ENCODE measurements around the gene FBXL16.

Gene FBXL16

DNA sequence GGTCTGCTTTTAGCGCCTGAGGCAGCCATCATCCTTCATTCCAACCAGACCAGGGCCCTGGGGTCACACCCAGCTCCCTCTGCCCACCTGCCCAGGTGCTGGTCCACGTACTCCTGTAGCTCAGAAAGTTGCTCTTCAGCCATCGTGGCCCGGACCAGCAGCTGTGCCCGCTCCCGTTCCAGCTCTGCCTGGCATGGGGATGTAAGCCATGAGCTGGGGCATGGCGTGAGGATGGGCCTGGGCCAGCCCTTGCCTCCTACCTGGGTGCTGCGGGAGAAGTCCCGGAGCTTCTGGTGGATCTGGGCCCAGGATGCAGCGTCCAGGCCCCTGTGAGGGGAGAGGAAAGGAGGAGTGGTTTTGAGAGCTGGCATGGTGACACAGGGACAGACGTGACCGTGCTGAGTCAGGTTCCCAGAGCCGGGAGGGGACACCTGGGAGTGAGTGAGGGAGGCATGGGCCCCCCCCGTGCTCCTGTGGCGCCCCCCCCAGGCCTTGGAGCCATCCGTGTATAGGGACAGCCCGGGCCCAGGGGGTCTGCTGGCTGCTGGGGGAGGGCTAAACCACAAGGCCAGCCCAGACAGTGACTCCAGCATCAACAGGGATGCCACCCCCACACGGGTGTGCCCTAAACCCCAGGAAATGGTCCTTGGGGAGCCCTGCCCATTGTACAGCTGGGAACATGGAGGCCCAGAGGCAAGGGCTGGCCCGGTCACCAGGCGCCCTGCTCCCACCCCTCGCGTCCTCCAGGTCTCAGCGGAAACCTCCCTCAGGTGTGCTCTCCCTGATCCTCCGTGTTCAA is 17.4 kb upstream of the FBXL16 start:
- DNase-seq (ENCODE audit: low read depth), result no peak

DNA sequence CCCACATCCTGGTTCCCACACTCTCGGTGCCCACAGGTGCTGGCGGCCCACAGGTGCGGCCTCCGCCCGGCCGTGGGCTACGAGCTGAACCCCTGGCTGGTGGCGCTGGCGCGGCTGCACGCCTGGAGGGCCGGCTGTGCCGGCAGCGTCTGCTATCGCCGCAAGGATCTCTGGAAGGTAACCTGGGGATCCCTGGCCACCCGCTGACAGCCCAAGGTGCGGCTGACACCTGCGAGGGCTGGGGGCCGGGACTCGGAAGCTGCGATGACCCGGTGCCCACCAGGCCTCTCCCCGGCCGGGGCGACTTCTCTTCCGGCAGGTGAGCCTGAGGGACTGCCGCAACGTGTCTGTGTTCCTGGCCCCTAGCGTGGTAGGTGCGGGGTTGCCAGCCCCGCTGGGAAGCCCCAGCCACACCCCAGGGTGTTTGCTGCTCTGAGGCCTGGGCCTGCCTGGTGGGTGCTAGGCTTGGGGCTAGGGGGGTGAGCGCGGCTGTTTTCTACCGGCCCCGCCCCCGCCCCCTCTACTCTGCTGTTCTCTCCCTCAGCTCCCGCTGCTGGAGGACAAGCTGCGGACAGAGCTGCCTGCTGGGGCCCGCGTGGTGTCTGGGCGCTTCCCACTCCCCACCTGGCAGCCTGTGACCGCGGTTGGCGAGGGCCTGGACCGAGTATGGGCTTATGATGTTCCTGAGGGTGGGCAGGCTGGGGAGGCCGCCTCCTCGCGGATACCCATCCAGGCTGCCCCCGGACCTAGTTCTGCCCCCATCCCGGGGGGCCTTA is 16.4 kb upstream of the FBXL16 start:
- DNase-seq (ENCODE audit: low read depth), result no peak

- no peak for DNase-seq (ENCODE audit: low read depth)
Observed at GRCh38 chr16:720990-721764, 15.6 kb upstream of the FBXL16 start, which contains the start of gene ANTKMT. TSS of gene ANTKMT (plus strand) at chr16:721146. CDS start at chr16:721275, 129 bp downstream.

DNA sequence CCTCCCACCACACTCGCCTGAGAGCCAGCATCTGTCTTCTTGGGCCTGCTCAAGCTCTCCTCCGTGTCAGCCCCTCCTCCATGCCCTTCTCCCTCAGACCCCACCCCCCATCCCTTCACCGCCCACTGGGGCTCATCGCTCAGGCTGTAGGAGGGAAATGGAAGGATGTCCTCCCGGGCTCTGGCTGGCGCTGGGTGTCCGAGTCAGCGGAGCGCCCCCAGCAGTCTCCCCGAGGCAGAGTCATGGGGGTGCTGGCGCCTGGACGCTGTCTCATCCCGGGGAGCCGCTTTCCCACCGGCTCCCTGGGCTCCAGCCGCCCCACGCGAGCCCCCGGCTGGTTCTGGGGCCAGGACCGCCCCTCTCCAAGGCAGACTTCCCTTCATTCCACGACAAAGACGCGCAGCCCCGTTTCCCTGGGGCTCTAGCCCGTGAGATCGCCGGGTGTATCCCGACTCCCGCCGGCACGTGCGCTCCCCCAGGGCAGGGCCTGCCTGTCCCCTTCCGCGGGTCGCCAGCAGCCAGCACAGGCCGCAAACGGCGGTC is 14.9 kb upstream of the FBXL16 start:
- DNase-seq (ENCODE audit: low read depth), result no peak

- no peak for DNase-seq (ENCODE audit: low read depth)
Observed at GRCh38 chr16:719815-720446, 14.3 kb upstream of the FBXL16 start.

DNA sequence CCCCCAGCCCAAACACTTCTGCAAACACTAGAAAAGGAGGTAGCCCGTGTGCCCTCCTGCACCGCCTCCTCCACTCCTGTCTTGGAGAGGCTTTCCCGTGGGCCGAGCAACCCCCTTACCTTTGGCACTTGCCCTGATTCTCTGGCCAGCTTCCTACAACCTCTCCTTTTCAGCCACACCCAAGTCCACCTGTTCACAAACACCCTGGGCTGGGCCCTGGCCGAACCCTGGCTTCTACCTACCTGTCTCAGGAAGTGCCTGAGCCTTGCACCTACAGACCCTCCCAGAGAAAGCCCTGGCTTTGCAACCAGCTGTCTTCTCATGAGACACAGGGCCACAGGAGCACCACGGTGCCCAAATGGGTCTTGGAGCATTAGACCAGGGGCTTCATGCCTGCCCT is 13.3 kb upstream of the FBXL16 start:
- DNase-seq (ENCODE audit: low read depth), result no peak

DNA sequence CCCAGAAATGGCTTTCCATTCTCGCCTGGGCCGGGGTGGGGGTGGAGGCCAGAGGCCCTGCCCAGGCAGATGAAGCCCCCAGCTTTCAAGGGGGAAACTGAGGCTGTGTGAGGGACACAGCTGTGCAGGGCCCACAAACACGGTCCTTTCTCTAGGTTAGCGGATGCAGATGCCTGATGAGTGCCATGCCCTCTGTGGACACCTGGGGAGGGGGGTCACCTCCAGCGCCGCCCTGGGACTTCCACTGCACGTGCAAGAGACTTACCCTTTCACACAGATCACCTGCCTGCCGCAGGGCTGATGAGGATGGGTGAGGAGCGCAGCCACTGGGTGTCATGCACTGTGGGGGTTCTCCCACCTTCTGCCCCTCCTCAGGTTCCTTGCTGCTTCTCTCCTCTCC is 12.8 kb upstream of the FBXL16 start:
- no peak for DNase-seq (ENCODE audit: low read depth)

GRCh38 chr16:717450-718245 is 12.0 kb upstream of the FBXL16 start:
- no peak for DNase-seq (ENCODE audit: low read depth)

DNA sequence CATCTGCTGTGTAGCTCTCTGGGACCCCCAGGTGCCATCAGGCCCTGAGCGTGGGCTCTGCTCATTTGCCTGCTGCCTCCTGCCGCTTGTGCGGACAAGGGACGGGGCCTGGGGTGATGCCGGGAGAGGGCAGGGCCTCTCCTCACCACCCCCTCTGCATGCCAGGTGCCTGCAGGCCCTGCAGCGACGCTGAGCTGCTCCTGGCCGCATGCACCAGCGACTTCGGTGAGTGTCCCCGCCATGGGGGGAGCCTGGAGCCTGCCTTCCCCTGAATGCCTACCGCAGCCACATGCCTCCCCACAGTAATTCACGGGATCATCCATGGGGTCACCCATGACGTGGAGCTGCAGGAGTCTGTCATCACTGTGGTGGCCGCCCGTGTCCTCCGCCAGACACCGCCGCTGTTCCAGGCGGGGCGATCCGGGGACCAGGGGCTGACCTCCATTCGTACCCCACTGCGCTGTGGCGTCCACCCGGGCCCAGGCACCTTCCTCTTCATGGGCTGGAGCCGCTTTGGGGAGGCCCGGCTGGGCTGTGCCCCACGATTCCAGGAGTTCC is 11.2 kb upstream of the FBXL16 start:
- no peak for DNase-seq (ENCODE audit: low read depth)

DNA sequence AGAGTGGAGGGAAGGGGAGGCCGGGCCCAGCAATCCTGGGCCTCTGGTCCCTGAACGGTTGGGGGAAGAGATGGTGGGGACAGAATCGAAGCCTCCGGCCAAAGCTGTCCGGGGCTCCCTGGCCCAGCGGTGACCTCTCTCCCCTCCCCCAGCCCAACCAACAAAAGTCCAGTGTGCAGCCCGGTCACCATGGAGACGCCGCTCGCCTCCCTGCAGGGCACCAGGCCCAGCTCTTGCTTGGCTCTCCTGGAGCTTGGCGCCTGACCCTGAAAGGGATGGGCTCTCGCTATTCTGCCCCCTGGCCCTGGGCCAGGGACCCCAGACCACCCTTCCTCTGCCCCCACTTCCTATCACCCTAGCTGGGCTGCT is 10.6 kb upstream of the FBXL16 start:
- no peak for DNase-seq (ENCODE audit: low read depth)

GRCh38 chr16:715477-716199 is 10.0 kb upstream of the FBXL16 start:
- DNase-seq (ENCODE audit: low read depth), result no peak

DNA sequence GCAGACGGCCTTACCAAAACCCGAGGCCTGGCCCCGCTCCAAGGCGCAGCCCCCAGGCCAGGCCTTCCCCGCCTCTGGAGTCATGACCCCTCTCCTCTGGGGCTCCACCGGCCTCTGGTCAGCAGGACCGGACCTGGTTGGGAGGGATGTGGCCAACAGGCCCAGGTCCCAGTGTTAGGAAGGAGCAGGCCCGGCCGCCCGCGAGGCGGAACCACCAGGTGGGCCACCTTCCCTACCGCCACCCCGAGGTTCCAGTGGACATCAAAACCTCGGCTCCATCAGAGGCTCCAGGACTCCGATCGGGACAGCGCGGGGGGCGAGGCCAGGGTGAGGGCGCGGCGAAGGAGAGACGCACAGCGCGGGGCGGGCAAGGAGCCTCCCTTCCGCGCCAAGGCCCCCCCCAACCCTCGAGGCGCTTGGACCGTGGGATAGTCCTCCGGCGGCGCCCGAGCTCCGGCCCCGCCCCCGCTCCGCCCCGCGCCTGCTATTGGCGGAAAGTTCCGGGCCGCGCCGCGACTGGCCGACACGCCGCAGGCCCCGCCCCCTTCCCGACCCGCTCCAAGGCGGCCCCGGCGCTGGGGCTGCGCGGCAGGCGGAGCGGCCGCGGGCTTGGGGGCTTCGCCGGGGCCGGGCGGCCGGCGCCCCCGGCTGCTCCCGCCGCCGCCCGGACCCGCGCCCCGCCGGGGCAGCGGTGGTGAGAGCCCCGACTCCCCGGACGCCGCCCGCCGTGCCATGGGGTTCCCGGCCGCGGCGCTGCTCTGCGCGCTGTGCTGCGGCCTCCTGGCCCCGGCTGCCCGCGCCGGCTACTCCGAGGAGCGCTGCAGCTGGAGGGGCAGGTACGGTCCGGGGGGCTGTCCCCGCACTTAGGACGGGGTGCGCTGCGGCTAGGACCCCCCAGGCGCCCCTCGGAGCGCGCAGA is 9.2 kb upstream of the FBXL16 start, which contains the start of gene METRN:
Gene METRN, plus strand, starts transcription at position 561 of the 919 bp plus-strand sequence. Its CDS starts 172 bp downstream, at position 733.
- DNase-seq (ENCODE audit: low read depth), result peak; percentile 35

DNA sequence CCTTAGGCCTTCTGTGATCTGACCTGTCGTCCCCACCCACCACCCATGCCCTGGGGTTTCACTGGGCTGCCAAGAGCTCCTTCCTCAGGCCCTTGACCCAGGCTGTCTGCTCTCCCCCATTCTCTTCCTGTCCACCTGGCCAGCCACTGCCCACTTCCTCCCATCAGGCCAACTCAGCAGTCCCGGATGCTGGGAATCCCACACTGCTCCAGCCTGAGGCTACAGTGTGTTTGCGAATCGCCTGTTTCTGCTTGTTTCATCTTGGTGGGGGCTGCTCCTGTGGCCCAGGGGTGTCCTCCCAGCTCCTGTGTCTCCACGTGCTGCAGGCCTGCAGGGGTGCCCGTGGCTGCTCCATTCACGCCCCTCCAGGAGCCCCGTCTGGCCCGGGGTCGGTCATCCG is 8.5 kb upstream of the FBXL16 start:
- no peak for DNase-seq (ENCODE audit: low read depth)

DNA sequence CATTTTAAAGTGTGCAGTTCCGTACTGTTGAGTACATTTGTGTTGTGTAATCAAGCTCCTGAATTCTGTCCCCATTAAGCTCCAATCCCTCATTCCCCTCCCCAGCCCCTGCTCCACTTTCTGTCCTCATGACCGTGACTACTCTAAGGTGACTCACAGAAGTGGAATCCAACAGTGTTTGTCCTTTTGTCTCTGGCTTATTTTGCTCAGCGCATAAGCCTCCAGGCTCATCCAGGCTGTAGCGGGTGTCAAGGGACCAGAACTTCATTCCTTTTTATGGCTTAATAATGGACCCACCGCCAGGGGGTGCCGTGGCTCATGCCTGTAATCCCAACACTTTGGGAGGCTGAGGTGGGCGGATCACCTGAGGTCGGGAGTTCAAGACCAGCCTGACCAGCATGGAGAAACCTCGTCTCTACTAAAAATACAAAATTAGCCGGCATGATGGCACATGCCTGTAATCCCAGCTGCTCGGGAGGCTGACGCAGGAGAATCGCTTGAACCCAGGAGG is 7.2 kb upstream of the FBXL16 start:
- DNase-seq (ENCODE audit: low read depth), result peak; percentile 95

- no peak for DNase-seq (ENCODE audit: low read depth)
Observed at GRCh38 chr16:711548-712320, 6.1 kb upstream of the FBXL16 start.

- DNase-seq (ENCODE audit: low read depth), result no peak
Observed at GRCh38 chr16:711084-711483, 5.5 kb upstream of the FBXL16 start.

DNA sequence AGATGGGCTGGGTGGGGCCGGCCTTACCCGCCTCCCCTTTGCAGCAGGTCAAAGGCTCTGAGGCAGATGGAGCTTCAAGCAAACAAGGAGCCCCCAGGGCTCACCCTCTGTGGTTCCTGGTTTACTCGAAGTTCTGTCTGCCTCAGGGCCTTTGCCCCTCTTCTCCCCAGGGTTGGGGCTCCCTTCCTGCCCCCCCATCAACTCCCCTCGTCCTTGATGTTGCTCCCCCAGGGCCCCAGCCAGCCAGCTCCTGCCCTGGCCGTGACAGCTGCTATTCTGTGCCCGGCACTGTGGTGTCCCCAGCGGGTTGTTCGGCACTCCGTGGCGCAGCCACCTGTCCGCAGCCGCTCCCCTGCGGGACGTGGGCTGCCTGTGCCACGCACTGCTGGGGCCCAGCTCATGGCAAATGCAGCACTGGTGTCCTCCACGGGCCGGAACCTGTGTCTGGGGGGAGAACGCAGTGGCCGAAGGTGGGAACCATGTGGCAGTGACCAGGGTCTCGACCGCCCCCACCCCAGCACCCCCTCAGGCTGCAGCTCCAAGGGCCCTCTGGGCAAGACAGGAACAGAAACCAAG is 5.0 kb upstream of the FBXL16 start:
- DNase-seq (ENCODE audit: low read depth), result no peak
